Measurements from ENCODE around the gene HHEX. TPM values are rescaled to one million over a fixed set of nuclear protein-coding genes. Genes with fewer than 3 reads are reported as not detected.

The HHEX gene
- polyA plus RNA-seq, 1 donor (not counting 4 experiments of a cell fraction or from before 2014, with no cell fraction given): not detected

DNA sequence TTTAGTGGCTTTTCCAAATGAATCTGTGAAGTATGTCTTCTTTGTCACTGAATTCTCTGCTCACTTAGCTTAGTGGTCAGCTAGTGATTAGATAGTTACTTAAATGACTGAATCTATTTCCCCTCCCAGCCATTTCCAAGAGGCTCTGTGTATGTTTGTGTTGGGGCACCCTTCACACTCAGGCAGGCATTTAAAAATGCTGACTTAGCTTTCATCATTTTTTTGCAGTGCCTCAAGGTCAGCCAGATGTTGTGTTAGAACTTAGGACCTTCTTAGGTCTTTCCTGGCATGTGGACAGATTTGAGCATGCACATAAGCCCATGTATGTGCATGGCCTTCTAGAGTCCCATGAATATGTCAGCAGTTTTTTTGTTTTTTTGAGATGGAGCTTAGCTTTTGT is 25.4 kb upstream of the HHEX start:
- DNase-seq (ENCODE audit: low read depth, low spot score): no peak
- H3K27ac ChIP-seq (ENCODE audit: control insufficient read depth, insufficient read depth, low read length): no peak overlapping the region
- FAIRE-seq: no peak
- H3K79me2 ChIP-seq (ENCODE audit: control insufficient read depth, insufficient read depth, low read length): no peaks in the 10 kb centered on the region
- TF ChIP-seq, protein P1, sequence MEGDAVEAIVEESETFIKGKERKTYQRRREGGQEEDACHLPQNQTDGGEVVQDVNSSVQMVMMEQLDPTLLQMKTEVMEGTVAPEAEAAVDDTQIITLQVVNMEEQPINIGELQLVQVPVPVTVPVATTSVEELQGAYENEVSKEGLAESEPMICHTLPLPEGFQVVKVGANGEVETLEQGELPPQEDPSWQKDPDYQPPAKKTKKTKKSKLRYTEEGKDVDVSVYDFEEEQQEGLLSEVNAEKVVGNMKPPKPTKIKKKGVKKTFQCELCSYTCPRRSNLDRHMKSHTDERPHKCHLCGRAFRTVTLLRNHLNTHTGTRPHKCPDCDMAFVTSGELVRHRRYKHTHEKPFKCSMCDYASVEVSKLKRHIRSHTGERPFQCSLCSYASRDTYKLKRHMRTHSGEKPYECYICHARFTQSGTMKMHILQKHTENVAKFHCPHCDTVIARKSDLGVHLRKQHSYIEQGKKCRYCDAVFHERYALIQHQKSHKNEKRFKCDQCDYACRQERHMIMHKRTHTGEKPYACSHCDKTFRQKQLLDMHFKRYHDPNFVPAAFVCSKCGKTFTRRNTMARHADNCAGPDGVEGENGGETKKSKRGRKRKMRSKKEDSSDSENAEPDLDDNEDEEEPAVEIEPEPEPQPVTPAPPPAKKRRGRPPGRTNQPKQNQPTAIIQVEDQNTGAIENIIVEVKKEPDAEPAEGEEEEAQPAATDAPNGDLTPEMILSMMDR (optimal IDR thresholded peaks at IDR 0.05 in 1 of 3, IDR thresholded peaks at IDR 0.05 in 1 of 3, conservative IDR thresholded peaks at IDR 0.05 in 1 of 3; ENCODE audit: extremely low read depth in 1 of 3, insufficient read depth in 2 of 3, low read length in 3 of 3): no peak
- TF ChIP-seq EZH2 (IDR thresholded peaks at IDR 0.05; ENCODE audit: low read length): no peak
- no peaks in the 10 kb centered on the region for H3K4me1 ChIP-seq (ENCODE audit: control insufficient read depth, extremely low read depth, insufficient read depth, low read length)
- no peak overlapping the region for H3K9ac ChIP-seq (ENCODE audit: control insufficient read depth, extremely low read depth, insufficient read depth, low read length)
- no peaks in the 10 kb centered on the region for H3K27me3 ChIP-seq (ENCODE audit: control insufficient read depth, extremely low read depth, insufficient read depth, low read length)
- no peak overlapping the region for H3K4me3 ChIP-seq (ENCODE audit: control insufficient read depth in 2 of 3, extremely low read depth in 1 of 3, insufficient read depth in 2 of 3, low read depth in 1 of 3, low read length in 3 of 3)
- no peaks in the 10 kb centered on the region for H3K9me3 ChIP-seq (ENCODE audit: control insufficient read depth, low read depth, low read length)
- no peak overlapping the region for H3K4me2 ChIP-seq (ENCODE audit: control insufficient read depth, extremely low read depth, insufficient read depth, low read depth, low read length)
- no peak overlapping the region for H2AFZ ChIP-seq (ENCODE audit: control insufficient read depth, low read length)
- no peaks in the 10 kb centered on the region for H4K20me1 ChIP-seq (ENCODE audit: control insufficient read depth, extremely low read depth, insufficient read depth, low read length)
- H3K36me3 ChIP-seq (ENCODE audit: control insufficient read depth in 2 of 2, extremely low read depth in 1 of 2, insufficient read depth in 2 of 2, low read length in 2 of 2): no peaks in the 10 kb centered on the region
- dilution Hi-C loops (cut with MboI; ENCODE audit: extremely low pct_ligation_motif_present, low sequenced_read_pairs): no loop called here
- H3K9me1 ChIP-seq (ENCODE audit: control insufficient read depth, extremely low read depth, insufficient read depth, low read length): no peaks in the 10 kb centered on the region

DNA sequence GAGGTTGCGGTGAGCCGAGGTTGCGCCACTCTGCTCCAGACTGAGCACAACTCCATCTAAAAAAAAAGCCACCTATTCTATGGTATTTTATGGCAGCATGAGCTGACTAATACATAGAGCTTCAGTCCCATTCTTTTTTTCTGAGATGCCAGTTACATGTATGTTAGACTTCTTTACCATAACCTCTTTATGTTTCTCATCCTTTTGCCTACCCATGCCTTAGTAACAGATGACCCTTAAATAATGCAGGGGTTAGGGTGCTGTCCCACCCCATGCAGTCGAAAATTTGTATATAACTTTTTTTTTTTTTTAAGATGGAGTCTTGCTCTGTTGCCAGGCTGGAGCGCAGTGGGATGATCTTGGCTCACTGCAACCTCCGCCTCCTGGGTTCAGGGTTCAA is 22.7 kb upstream of the HHEX start:
- no peaks in the 10 kb centered on the region for H4K20me1 ChIP-seq (ENCODE audit: control insufficient read depth, extremely low read depth, insufficient read depth, low read length)
- DNase-seq (ENCODE audit: low read depth, low spot score) (no peak), FAIRE-seq (no peak)

More for the DNA sequence above, 22.7 kb upstream of the HHEX start:
- no peak overlapping the region for H3K9ac ChIP-seq (ENCODE audit: control insufficient read depth, extremely low read depth, insufficient read depth, low read length)
- H3K9me3 ChIP-seq (ENCODE audit: control insufficient read depth, low read depth, low read length): no peaks in the 10 kb centered on the region
- TF ChIP-seq EZH2 (IDR thresholded peaks at IDR 0.05; ENCODE audit: low read length): no peak
- TF ChIP-seq, protein P1 (optimal IDR thresholded peaks at IDR 0.05 in 1 of 3, IDR thresholded peaks at IDR 0.05 in 1 of 3, conservative IDR thresholded peaks at IDR 0.05 in 1 of 3; ENCODE audit: extremely low read depth in 1 of 3, insufficient read depth in 2 of 3, low read length in 3 of 3): no peak
- no peaks in the 10 kb centered on the region for H3K79me2 ChIP-seq (ENCODE audit: control insufficient read depth, insufficient read depth, low read length)
- H3K36me3 ChIP-seq (ENCODE audit: control insufficient read depth in 2 of 2, extremely low read depth in 1 of 2, insufficient read depth in 2 of 2, low read length in 2 of 2): no peaks in the 10 kb centered on the region
- H3K4me2 ChIP-seq (ENCODE audit: control insufficient read depth, extremely low read depth, insufficient read depth, low read depth, low read length): no peak overlapping the region
- no peak overlapping the region for H3K27ac ChIP-seq (ENCODE audit: control insufficient read depth, insufficient read depth, low read length)
- dilution Hi-C loops (cut with MboI; ENCODE audit: extremely low pct_ligation_motif_present, low sequenced_read_pairs): no loop called here
- H2AFZ ChIP-seq (ENCODE audit: control insufficient read depth, low read length): no peak overlapping the region
- H3K4me3 ChIP-seq (ENCODE audit: control insufficient read depth in 2 of 3, extremely low read depth in 1 of 3, insufficient read depth in 2 of 3, low read depth in 1 of 3, low read length in 3 of 3): no peak overlapping the region
- no peaks in the 10 kb centered on the region for H3K4me1 ChIP-seq (ENCODE audit: control insufficient read depth, extremely low read depth, insufficient read depth, low read length)
- H3K27me3 ChIP-seq (ENCODE audit: control insufficient read depth, extremely low read depth, insufficient read depth, low read length): peaks cover 3% of the 10 kb centered on the region
- no peaks in the 10 kb centered on the region for H3K9me1 ChIP-seq (ENCODE audit: control insufficient read depth, extremely low read depth, insufficient read depth, low read length)
